HEK293 (cell line): Measurements from ENCODE around the gene DPM2.
A peak's percentile ranks its signal among the peaks of the same experiment; 100 is the strongest.

Experiments
- CTCF ChIA-PET: fragments of 350-600 bp; formaldehyde crosslinking; extraction: SDS; loops from one replicate; lab custom pipeline; 2021; ENCODE audit warnings: antibody characterized with exemption; lab: Yijun Ruan, JAX
- POLR2A ChIA-PET: fragments of 300-600 bp; formaldehyde crosslinking; extraction: SDS; loops from one replicate; lab custom pipeline; 2020; ENCODE audit warnings: antibody characterized with exemption, inconsistent platforms; lab: Yijun Ruan, JAX
- H3K27ac ChIP-seq: fragments of 200-500 bp; sonication (Bioruptor generic); 2 replicates; pipeline ENCODE4 v1.5.1; 2014; ENCODE audit warnings: low read depth, low read length, control low read depth, inconsistent platforms; ENCODE audit errors: extremely low read depth
- H3K36me3 ChIP-seq, 2 experiments: fragments of 200-500 bp in 1 of 2; sonication (Bioruptor generic) in 1 of 2; 1 replicate in 1 of 2; 2 replicates in 1 of 2; pipeline ENCODE4 v1.5.1; 2014 to 2017; ENCODE audit warnings: inconsistent platforms in 2 of 2, low read length in 2 of 2; ENCODE audit not compliant: control insufficient read depth in 2 of 2, insufficient read depth in 1 of 2
- H3K4me1 ChIP-seq: fragments of 200-500 bp; sonication (Bioruptor generic); 2 replicates; pipeline ENCODE4 v1.5.1; 2014; ENCODE audit warnings: mild to moderate bottlenecking, low read length, inconsistent platforms; ENCODE audit not compliant: control insufficient read depth, insufficient read depth
- H3K4me3 ChIP-seq: 2 replicates; pipeline ENCODE4 v1.5.1; 2011; ENCODE audit warnings: low read depth, mild to moderate bottlenecking, control low read depth, low read length, moderate library complexity
- H3K9me3 ChIP-seq: fragments of 200-500 bp; sonication (Bioruptor generic); 2 replicates; pipeline ENCODE4 v1.5.1; 2014; ENCODE audit warnings: low read depth, low read length, inconsistent platforms; ENCODE audit not compliant: control insufficient read depth, insufficient read depth
- ELK4 ChIP-seq: IDR thresholded peaks from 2 replicates; pipeline ENCODE4 v1.6.1; 2011; ENCODE audit warnings: mild to moderate bottlenecking, low read depth, low read length, borderline replicate concordance
- GLIS1 ChIP-seq: fragments of 450-650 bp; formaldehyde crosslinking; IDR thresholded peaks from 2 replicates; pipeline ENCODE4 v1.5.1; 2016; ENCODE audit warnings: missing biosample characterization, missing genetic modification characterization
- KLF16 ChIP-seq: fragments of 450-650 bp; formaldehyde crosslinking; IDR thresholded peaks from 2 replicates; pipeline ENCODE4 v1.5.1; 2017; ENCODE audit warnings: missing biosample characterization, missing genetic modification characterization
- ZBTB1 ChIP-seq: fragments of 450-650 bp; formaldehyde crosslinking; IDR thresholded peaks from 2 replicates; pipeline ENCODE4 v1.5.1; 2016; ENCODE audit warnings: missing biosample characterization, missing genetic modification characterization
- ZNF10 ChIP-seq: fragments of 450-650 bp; formaldehyde crosslinking; IDR thresholded peaks from 2 replicates; pipeline ENCODE4 v1.5.1; 2017; ENCODE audit warnings: missing biosample characterization, missing genetic modification characterization
- ZNF138 ChIP-seq: fragments of 450-650 bp; formaldehyde crosslinking; IDR thresholded peaks from 2 replicates; pipeline ENCODE4 v1.5.1; 2016; ENCODE audit warnings: missing biosample characterization, missing genetic modification characterization, borderline replicate concordance
- ZNF140 ChIP-seq: fragments of 450-650 bp; formaldehyde crosslinking; IDR thresholded peaks from 2 replicates; pipeline ENCODE4 v1.5.1; 2016; ENCODE audit warnings: missing biosample characterization, missing genetic modification characterization
- ZNF174 ChIP-seq: fragments of 450-650 bp; formaldehyde crosslinking; IDR thresholded peaks from 2 replicates; pipeline ENCODE4 v1.5.0; 2017; ENCODE audit warnings: missing biosample characterization, mild to moderate bottlenecking, missing genetic modification characterization
- ZNF184 ChIP-seq: fragments of 450-650 bp; IDR thresholded peaks from 2 replicates; pipeline ENCODE4 v1.5.1; 2018; ENCODE audit warnings: missing biosample characterization, mild to moderate bottlenecking, missing genetic modification characterization
- ZNF394 ChIP-seq: fragments of 450-650 bp; formaldehyde crosslinking; IDR thresholded peaks from 2 replicates; pipeline ENCODE4 v1.5.1; 2016; ENCODE audit warnings: missing biosample characterization, missing genetic modification characterization, mild to moderate bottlenecking, moderate library complexity, borderline replicate concordance
- ZNF513 ChIP-seq: fragments of 450-650 bp; IDR thresholded peaks from 2 replicates; pipeline ENCODE4 v1.5.1; 2018; ENCODE audit warnings: missing biosample characterization, missing genetic modification characterization
- ZNF521 ChIP-seq: fragments of 450-650 bp; formaldehyde crosslinking; IDR thresholded peaks from 2 replicates; pipeline ENCODE4 v1.5.1; 2017; ENCODE audit warnings: missing biosample characterization, mild to moderate bottlenecking, missing genetic modification characterization
- ZNF580 ChIP-seq: fragments of 450-650 bp; formaldehyde crosslinking; IDR thresholded peaks from 2 replicates; pipeline ENCODE4 v1.5.1; 2016; ENCODE audit warnings: missing biosample characterization, missing genetic modification characterization
- ZNF610 ChIP-seq: fragments of 450-650 bp; formaldehyde crosslinking; IDR thresholded peaks from 2 replicates; pipeline ENCODE4 v1.5.1; 2016; ENCODE audit warnings: missing biosample characterization, missing genetic modification characterization, borderline replicate concordance
- ZNF623 ChIP-seq: fragments of 450-650 bp; formaldehyde crosslinking; IDR thresholded peaks from 2 replicates; pipeline ENCODE4 v1.5.1; 2016; ENCODE audit warnings: missing biosample characterization, missing genetic modification characterization
- ZNF777 ChIP-seq: fragments of 450-650 bp; formaldehyde crosslinking; IDR thresholded peaks from 2 replicates; pipeline ENCODE4 v1.5.1; 2017; ENCODE audit warnings: missing biosample characterization, missing genetic modification characterization, borderline replicate concordance
- ZSCAN4 ChIP-seq: fragments of 450-650 bp; formaldehyde crosslinking; IDR thresholded peaks from 2 replicates; pipeline ENCODE4 v1.5.1; 2017; ENCODE audit warnings: missing biosample characterization, missing genetic modification characterization
- TF ChIP-seq, protein P1 (sequence below): fragments of 450-650 bp; formaldehyde crosslinking; IDR thresholded peaks from 2 replicates; pipeline ENCODE4 v1.5.1; 2016; ENCODE audit warnings: missing biosample characterization, missing genetic modification characterization
- TF ChIP-seq, protein P2 (sequence below): fragments of 450-650 bp; formaldehyde crosslinking; IDR thresholded peaks from 2 replicates; pipeline ENCODE4 v1.5.1; 2016; ENCODE audit warnings: missing biosample characterization, missing genetic modification characterization

Gene DPM2

GRCh38 chr9:127924736-127925444 lies 12.8 kb downstream of the DPM2 start:
- TF ChIP-seq ELK4 (no peak), ZSCAN4 (tag by site-specific recombination) (peak; percentile 95), ZNF394 (tag by site-specific recombination) (no peak), ZNF184 (no peak), ZNF777 (tag by site-specific recombination) (no peak)
- H3K4me1 ChIP-seq, result no peaks in the 10 kb centered on the region
- CTCF ChIA-PET, result interaction anchor here (0.8 to 8.6 kb wide), 9 partner anchors 8 to 339 kb away, joined by 3 to 65 read pairs (median 5); partner anchors contain the start of gene TOR2A
- H3K36me3 ChIP-seq, result no peaks in the 10 kb centered on the region
- no peak overlapping the region for H3K27ac ChIP-seq
- no peak overlapping the region for H3K4me3 ChIP-seq
- POLR2A ChIA-PET, result no interaction called here
- no peaks in the 10 kb centered on the region for H3K9me3 ChIP-seq

GRCh38 chr9:127923771-127924170 lies 13.9 kb downstream of the DPM2 start:
- CTCF ChIA-PET, result interaction anchor here (0.8 to 8.6 kb wide), 8 partner anchors 9 to 194 kb away, joined by 3 to 65 read pairs (median 5); partner anchors contain the start of gene TOR2A

More at GRCh38 chr9:127923771-127924170, 13.9 kb downstream of the DPM2 start:
- TF ChIP-seq ZNF580 (tag by site-specific recombination) (no peak), ZNF610 (tag by site-specific recombination) (no peak), ZNF521 (tag by site-specific recombination) (no peak), ZNF623 (tag by site-specific recombination) (no peak), ZNF174 (tag by site-specific recombination) (no peak), GLIS1 (tag by site-specific recombination) (no peak), ZBTB1 (no peak), ZNF140 (no peak), ZNF10 (tag by site-specific recombination) (no peak), KLF16 (tag by site-specific recombination) (no peak), ZNF513 (tag by site-specific recombination) (no peak), ZNF138 (tag by site-specific recombination) (no peak)
- TF ChIP-seq, protein P1, sequence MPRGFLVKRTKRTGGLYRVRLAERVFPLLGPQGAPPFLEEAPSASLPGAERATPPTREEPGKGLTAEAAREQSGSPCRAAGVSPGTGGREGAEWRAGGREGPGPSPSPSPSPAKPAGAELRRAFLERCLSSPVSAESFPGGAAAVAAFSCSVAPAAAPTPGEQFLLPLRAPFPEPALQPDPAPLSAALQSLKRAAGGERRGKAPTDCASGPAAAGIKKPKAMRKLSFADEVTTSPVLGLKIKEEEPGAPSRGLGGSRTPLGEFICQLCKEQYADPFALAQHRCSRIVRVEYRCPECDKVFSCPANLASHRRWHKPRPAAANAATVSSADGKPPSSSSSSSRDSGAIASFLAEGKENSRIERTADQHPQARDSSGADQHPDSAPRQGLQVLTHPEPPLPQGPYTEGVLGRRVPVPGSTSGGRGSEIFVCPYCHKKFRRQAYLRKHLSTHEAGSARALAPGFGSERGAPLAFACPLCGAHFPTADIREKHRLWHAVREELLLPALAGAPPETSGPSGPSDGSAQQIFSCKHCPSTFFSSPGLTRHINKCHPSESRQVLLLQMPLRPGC (tag by site-specific recombination), result no peak
- TF ChIP-seq, protein P2, sequence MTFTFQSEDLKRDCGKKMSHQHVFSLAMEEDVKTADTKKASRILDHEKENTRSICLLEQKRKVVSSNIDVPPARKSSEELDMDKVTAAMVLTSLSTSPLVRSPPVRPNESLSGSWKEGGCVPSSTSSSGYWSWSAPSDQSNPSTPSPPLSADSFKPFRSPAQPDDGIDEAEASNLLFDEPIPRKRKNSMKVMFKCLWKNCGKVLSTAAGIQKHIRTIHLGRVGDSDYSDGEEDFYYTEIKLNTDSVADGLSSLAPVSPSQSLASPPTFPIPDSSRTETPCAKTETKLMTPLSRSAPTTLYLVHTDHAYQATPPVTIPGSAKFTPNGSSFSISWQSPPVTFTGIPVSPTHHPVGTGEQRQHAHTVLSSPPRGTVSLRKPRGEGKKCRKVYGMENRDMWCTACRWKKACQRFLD (tag by site-specific recombination), result no peak
- Histone ChIP-seq H3K36me3 (no peaks in the 10 kb centered on the region), H3K4me1 (no peaks in the 10 kb centered on the region), H3K9me3 (no peaks in the 10 kb centered on the region), H3K27ac (no peak overlapping the region), H3K4me3 (no peak overlapping the region)
- POLR2A ChIA-PET, result interaction anchor here (0.6 kb wide), 2 partner anchors 29 to 263 kb away, joined by 3 to 6 read pairs; no protein-coding TSS in a partner anchor
